Stimulated activated CD8-positive, alpha-beta memory T cell treated with anti-CD3 and anti-CD28 coated beads, Interleukin-4, amount 100 ng/mL, for 4 hours (primary cell): Measurements from ENCODE around the gene PPP2CA.

ENCODE experiments used
- DNase-seq, 2 donors: peaks; one replicate each; pipeline ENCODE4 v3.0.0-alpha.2; 2020; ENCODE audit warnings: low read depth in 2 of 2, low spot score in 1 of 2

The PPP2CA gene

GRCh38 chr5:134149571-134150303, 76.1 kb downstream of the PPP2CA start:
- no peak for DNase-seq

- DNase-seq, result no peak
These were observed 76.8 kb downstream of the PPP2CA start for GRCh38 chr5:134148986-134149539.

GRCh38 chr5:134148316-134148715, 77.6 kb downstream of the PPP2CA start:
- DNase-seq, result no peak

GRCh38 chr5:134146651-134147518, 79.0 kb downstream of the PPP2CA start:
- no peak for DNase-seq

- peak; percentile 58 to 78 for DNase-seq
These were observed 79.9 kb downstream of the PPP2CA start for GRCh38 chr5:134145779-134146581.

- no peak for DNase-seq
These were observed 80.7 kb downstream of the PPP2CA start for GRCh38 chr5:134145041-134145757.
